Activated CD4-positive, alpha-beta T cell treated with anti-CD3 and anti-CD28 coated beads for 1 hour (primary cell): Measurements from ENCODE around the gene ABCD3.
"Not testable (repeated sequence)": the region's sequence is repeated elsewhere in the genome, so short reads cannot be mapped to it uniquely, and the experiment has no call there.

ENCODE experiments used
- DNase-seq: peaks from one replicate; pipeline ENCODE4 v3.0.0-alpha.2; 2020

ABCD3 gene

GRCh38 chr1:94553931-94554330 lies 135.7 kb downstream of the ABCD3 start:
- DNase-seq, result no peak

GRCh38 chr1:94554580-94554979 lies 136.4 kb downstream of the ABCD3 start:
- no peak for DNase-seq

GRCh38 chr1:94555091-94555490 lies 136.9 kb downstream of the ABCD3 start:
- DNase-seq, result no peak

GRCh38 chr1:94559921-94560320 lies 141.7 kb downstream of the ABCD3 start:
- DNase-seq, result no peak

- DNase-seq, result no peak
These were observed 142.1 kb downstream of the ABCD3 start for GRCh38 chr1:94560333-94560732.

- DNase-seq, result no peak
These were observed 144.5 kb downstream of the ABCD3 start for GRCh38 chr1:94562519-94563260.

- DNase-seq, result no peak
These were observed 147.7 kb downstream of the ABCD3 start for GRCh38 chr1:94565901-94566300.

GRCh38 chr1:94566436-94566835 lies 148.2 kb downstream of the ABCD3 start:
- not testable (repeated sequence) for DNase-seq

GRCh38 chr1:94567975-94568607 lies 149.9 kb downstream of the ABCD3 start:
- DNase-seq, result not testable (repeated sequence)
